SK-N-SH treated with all-trans-retinoic acid at 6 μM for 48 hours (cell line): ENCODE data around the gene ALDOA.

Source experiments
- CSRNP3 ChIP-seq: fragments of 250-450 bp; sonication (Bioruptor Pico); IDR thresholded peaks from 2 replicates; pipeline ENCODE4 v1.5.1; 2021; ENCODE audit warnings: mild to moderate bottlenecking, moderate library complexity
- ESRRG ChIP-seq: fragments of 250-450 bp; sonication (Bioruptor Pico); IDR thresholded peaks from 2 replicates; pipeline ENCODE4 v1.6.1; 2021; ENCODE audit warnings: mild to moderate bottlenecking
- POU6F1 ChIP-seq: fragments of 250-450 bp; sonication (Bioruptor Pico); IDR thresholded peaks from 2 replicates; pipeline ENCODE4 v1.8.0; 2021; ENCODE audit warnings: low read depth, mild to moderate bottlenecking, moderate library complexity, borderline replicate concordance
- ZNF565 ChIP-seq: fragments of 450-650 bp; formaldehyde crosslinking; conservative IDR thresholded peaks from 2 replicates; pipeline ENCODE4 v1.5.0; 2020; ENCODE audit warnings: low read depth, mild to moderate bottlenecking, moderate library complexity

GRCh38 chr16:30083216-30084055, 17.9 kb downstream of the ALDOA start:
- TF ChIP-seq CSRNP3 (CRISPR knock-in tag): no peak
- no peak for TF ChIP-seq ZNF565 (CRISPR knock-in tag)
- no peak for TF ChIP-seq POU6F1 (CRISPR knock-in tag)
- TF ChIP-seq ESRRG (CRISPR knock-in tag): no peak
